HEK293T (cell line): ENCODE data around the gene FREM3.

Experiments
- ARNT ChIP-seq: fragments of 450-650 bp; IDR thresholded peaks from 2 replicates; pipeline ENCODE4 v1.6.1; 2017; ENCODE audit warnings: mild to moderate bottlenecking
- L3MBTL2 ChIP-seq: fragments of 450-650 bp; conservative IDR thresholded peaks from 2 replicates; pipeline ENCODE4 v1.6.1; 2016; ENCODE audit warnings: mild to moderate bottlenecking
- SP1 ChIP-seq: fragments of 450-650 bp; IDR thresholded peaks from 2 replicates; pipeline ENCODE4 v1.6.1; 2017
- SUZ12 ChIP-seq: fragments of 450-650 bp; IDR thresholded peaks from 2 replicates; pipeline ENCODE4 v1.6.1; 2016; ENCODE audit warnings: mild to moderate bottlenecking

DNA sequence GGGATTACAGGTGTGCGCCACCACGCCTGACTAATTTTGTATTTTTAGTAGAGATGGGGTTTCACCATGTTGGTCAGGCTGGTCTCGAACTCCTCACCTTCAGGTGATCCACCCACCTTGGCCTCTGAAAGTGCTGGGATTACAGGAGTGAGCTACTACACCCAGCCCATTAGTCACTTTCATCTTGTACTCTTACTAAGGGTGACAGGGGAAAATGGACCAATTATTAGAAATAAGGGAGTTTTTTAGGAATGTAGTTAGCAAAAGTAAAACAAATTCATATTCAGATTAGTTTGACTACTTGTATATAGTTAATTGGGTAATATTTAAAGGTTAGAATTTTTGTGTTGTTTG, 160.8 kb downstream of the FREM3 start:
- TF ChIP-seq SP1 (no peak), ARNT (no peak), SUZ12 (no peak), L3MBTL2 (no peak)
